ENCODE results near the gene FAM47E. TPM values are rescaled to one million over a fixed set of nuclear protein-coding genes. Genes with fewer than 3 reads are reported as not detected.
"Not testable (repeated sequence)": the region's sequence is repeated elsewhere in the genome, so short reads cannot be mapped to it uniquely, and the experiment has no call there.

Gene FAM47E
- polyA plus RNA-seq, 1 donor from 2014 or later, result 3.7 TPM

GRCh38 chr4:76280488-76281441, 29.2 kb downstream of the FAM47E start:
- H3F3A ChIP-seq (ENCODE audit: insufficient read depth, low read length, poor library complexity, severe bottlenecking), result no peaks in the 10 kb centered on the region
- no peak overlapping the region for H2AFZ ChIP-seq (ENCODE audit: low read depth, low read length)
- no peaks in the 10 kb centered on the region for H3K79me2 ChIP-seq (replicated peaks; ENCODE audit: insufficient read depth, low read length)
- H3K4me3 ChIP-seq (ENCODE audit: low read length), result no peak overlapping the region
- no peaks in the 10 kb centered on the region for H3K9me2 ChIP-seq (ENCODE audit: insufficient read depth, low read length)
- no peak for TF ChIP-seq REST (IDR thresholded peaks at IDR 0.05; ENCODE audit: borderline replicate concordance)
- no peak for TF ChIP-seq MXI1 (conservative IDR thresholded peaks at IDR 0.05; ENCODE audit: poor library complexity, severe bottlenecking)
- no peak for TF ChIP-seq POLR2AphosphoS5 (IDR thresholded peaks at IDR 0.05)
- TF ChIP-seq TAF1 (IDR thresholded peaks at IDR 0.05; ENCODE audit: low read depth), result no peak
- TF ChIP-seq EZH2 (IDR thresholded peaks at IDR 0.05; ENCODE audit: borderline replicate concordance, insufficient read depth, low read length, poor library complexity, severe bottlenecking), result no peak
- TF ChIP-seq SMC3 (conservative IDR thresholded peaks at IDR 0.05; ENCODE audit: poor library complexity), result no peak
- TF ChIP-seq CTCF (IDR thresholded peaks at IDR 0.05; ENCODE audit: poor library complexity, severe bottlenecking), result no peak
- no peaks in the 10 kb centered on the region for H3K36me3 ChIP-seq (ENCODE audit: insufficient read depth, low read length)
- no peak overlapping the region for H3K4me2 ChIP-seq (ENCODE audit: low read length)
- H3K9ac ChIP-seq (ENCODE audit: low read length), result no peak overlapping the region
- no peaks in the 10 kb centered on the region for H3K9me3 ChIP-seq (ENCODE audit: low read length)
- no peak overlapping the region for H3K27ac ChIP-seq (ENCODE audit: low read length)
- H4K20me1 ChIP-seq (ENCODE audit: insufficient read depth), result no peaks in the 10 kb centered on the region
- no peaks in the 10 kb centered on the region for H3K27me3 ChIP-seq (ENCODE audit: insufficient read depth, low read depth, low read length)

GRCh38 chr4:76281594-76281993, 30.1 kb downstream of the FAM47E start:
- not testable (repeated sequence) for H3K36me3 ChIP-seq (ENCODE audit: insufficient read depth, low read length); H3K9me3 ChIP-seq (ENCODE audit: low read length); H3K4me3 ChIP-seq (ENCODE audit: low read length); H3K9ac ChIP-seq (ENCODE audit: low read length); H3F3A ChIP-seq (ENCODE audit: insufficient read depth, low read length, poor library complexity, severe bottlenecking); H3K27me3 ChIP-seq (ENCODE audit: insufficient read depth, low read depth, low read length); H3K27ac ChIP-seq (ENCODE audit: low read length); H2AFZ ChIP-seq (ENCODE audit: low read depth, low read length); H3K79me2 ChIP-seq (replicated peaks; ENCODE audit: insufficient read depth, low read length); H3K4me2 ChIP-seq (ENCODE audit: low read length); H3K9me2 ChIP-seq (ENCODE audit: insufficient read depth, low read length); H4K20me1 ChIP-seq (ENCODE audit: insufficient read depth)

Measured in neural cell (in vitro differentiated cells).